IPS DF 4.7 (cell line): ENCODE results near the gene DCAF6.
"Not testable (repeated sequence)": the region's sequence is repeated elsewhere in the genome, so short reads cannot be mapped to it uniquely, and the experiment has no call there.

ENCODE experiments used
- DNase-seq: peaks from one replicate; pipeline ENCODE4 v3.0.0-alpha.2; 2013; ENCODE audit warnings: low spot score; ENCODE audit errors: extremely low read depth

The DCAF6 gene

GRCh38 chr1:167924102-167924501 lies 12.4 kb upstream of the DCAF6 start:
- no peak for DNase-seq

- DNase-seq: no peak
Observed at GRCh38 chr1:167924543-167925231, 11.8 kb upstream of the DCAF6 start.

GRCh38 chr1:167926486-167926997 lies 9.9 kb upstream of the DCAF6 start:
- no peak for DNase-seq

DNA sequence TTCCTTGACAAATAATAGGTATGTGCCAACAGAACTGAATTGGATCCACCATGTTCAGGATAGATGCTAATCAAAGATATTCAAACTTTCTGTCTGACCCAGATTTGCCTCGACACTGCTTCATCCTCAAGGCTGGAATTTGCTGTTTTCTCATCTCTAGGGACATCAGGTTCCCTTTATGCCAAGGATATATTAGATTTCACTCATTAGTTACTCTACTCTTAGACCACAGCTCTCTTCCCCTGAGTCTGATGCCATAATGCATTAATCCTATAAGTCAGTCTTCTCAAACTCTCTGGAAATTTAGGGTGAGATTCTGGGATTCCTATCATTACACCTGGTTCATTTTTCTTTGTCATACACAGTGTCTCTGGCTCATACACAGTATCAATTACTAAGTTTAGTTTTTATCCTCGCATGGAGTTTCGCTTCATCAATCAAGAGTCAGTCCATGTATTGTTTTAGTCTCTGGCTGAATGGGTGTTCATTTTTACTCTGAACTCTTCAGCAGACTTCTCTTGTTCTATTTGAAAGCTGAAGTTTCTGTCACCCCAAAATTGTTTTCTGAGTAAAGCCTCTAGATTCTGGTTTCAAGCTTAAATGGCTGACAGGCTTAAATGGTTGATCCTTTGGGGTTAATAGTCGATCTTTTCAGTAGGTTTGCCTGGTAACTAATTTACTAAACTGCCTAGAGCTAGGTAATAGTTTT lies 9.3 kb upstream of the DCAF6 start:
- no peak for DNase-seq

DNA sequence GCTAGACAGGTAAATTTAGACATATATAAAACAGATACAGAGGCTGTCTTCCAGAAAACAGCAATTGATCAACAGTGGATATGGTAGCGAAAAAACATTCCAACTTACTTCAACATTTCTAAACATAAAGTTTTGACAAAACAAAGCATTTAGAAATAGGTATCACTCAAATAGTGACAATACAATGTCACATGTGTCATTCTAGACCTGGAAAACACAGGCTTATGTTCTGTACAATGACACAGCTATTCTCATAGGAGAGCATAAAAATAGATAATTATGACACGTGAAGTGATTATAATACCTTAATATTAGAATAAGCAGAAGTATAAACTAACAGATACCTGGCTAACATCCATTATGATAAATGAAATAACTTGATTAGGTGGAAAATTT lies 8.0 kb upstream of the DCAF6 start:
- DNase-seq: no peak

DNA sequence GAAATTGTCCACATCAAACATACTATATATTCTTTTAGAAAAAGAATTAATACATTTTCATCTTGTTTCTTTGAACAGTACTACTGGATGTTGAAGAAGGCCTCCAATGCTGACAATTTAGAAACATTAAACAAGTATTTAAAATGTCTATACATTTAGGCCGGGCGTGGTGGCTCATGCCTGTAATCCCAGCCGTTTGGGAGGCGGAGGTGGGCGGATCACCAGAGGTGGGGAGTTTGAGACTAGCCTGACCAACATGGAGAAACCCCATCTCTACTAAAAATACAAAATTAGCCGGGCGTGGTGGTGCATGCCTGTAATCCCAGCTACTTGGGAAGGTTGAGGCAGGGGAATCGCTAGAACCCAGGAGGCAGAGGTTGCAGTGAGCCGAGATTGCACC lies 7.6 kb upstream of the DCAF6 start:
- not testable (repeated sequence) for DNase-seq

DNA sequence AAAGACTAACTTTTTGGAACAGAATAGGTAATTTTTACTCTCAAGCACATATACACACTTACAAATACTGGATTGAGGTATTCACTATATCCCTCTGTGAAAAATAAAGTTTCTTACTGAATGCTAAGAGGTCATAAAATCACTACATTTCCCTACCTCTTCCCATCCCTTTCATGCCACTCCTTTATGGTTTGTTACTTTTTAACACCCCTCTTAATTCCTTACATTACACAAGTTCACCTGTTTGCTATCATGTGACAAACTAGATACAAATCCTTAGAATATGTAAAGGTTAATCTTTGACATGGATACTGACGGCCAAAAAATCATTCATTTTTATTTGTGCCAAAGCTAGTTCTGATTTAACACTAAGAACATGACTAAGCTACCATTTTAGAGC lies 6.8 kb upstream of the DCAF6 start:
- no peak for DNase-seq

DNA sequence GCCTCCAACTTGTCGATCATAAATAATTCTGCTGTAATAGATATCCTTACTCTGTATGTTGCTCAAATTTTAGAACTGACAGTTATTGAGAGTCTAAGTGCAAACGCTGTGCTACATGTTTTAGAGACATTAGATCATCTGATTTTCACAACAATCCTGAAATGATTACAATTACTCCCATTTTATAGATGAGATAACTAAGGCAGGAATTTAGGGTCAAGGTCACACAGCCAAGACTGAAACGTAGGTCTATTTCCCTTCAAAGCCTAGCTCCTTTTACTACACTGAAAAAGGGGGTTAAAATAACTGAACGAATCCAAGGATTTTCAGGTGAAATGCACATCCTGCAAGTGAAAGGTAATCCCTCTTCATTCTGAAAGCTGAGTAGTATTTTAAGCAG lies 2.7 kb upstream of the DCAF6 start:
- no peak for DNase-seq

- no peak for DNase-seq
Observed at GRCh38 chr1:167934426-167935215, 1.9 kb upstream of the DCAF6 start.

DNA sequence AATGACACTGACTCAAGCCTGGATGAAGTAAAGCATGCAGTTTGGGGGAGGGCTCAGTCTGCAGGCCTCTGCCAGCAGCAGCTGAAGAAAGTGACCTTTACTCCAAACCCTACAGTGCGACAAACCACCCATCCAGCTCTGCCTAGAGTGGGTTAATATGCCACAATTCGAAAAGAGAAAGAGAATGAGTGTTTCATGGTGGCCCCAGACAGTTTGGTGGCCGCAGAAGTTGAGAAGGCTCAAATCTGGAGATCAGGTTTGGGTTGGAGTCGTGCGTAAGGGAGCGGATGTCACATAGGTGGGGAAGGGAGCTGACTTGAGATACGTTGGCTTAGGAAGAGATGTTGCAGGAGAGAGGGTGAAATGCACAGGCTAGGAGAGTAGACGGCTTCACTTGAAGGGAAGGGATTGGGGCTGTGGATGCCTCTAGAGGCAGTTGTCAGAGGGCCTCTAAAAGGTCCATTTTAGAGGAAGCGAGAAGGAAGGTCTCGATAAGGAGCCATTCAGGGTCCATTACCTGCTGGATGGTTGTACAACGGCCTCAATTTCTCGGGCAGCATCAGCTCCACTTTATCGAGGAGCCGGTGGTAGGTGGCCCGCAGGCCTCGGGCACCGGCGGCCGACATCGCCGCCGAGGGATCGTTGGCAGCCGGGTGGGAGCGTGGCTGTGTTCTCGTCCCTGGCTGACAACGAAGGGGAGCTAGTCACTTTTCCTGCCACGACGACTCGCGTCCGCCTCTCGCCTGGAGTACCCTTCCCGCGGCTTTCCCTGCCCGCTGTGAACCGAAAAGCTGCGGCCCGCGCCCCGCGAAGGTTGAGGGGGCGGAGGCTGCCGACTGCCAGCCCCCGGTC lies 1.0 kb upstream of the DCAF6 start:
- DNase-seq: no peak

DNA sequence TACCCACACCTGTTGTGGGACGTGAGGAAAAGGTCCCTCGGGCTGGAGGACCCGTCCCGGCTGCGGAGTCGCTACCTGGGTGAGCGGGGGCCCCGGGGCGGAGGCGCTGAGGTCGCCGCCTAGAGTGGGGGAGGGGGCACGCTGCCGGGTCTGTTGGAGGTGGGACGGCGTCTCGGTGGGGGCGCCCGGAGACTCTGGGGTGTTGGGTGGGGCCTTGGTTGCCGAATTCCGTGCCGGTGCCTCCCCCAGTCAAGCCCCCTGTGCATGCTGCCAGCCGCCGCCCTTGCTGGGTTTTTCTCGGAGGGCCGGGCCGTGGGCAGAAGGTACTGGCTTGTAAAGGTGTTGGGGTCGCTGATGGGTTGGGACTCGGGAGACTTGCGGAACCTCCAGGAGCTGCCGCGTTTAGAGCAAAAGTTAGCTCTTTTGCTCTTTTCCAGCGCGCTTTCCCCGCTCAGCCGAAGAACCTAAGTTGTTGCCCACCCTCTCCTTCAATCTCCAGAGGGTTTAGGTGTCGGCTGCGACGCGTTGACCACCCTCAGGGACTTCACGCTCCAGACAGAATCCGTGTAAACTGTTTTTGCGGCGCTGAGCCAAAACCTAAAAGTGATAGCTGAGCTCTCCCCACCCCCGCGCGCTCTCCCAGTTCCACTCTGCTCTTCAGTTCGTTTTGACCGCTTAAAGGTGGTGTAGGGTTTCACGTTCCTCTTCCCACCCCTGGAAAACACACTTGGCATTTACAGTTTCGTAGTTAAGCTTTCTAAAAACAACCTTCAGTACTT lies 636 bp downstream of the DCAF6 start, which contains the start of gene MPC2:
Gene MPC2, minus strand, starts transcription at position 143 of the 779 bp plus-strand sequence. CDS start 1,231 bp downstream, outside the sequence.
- no peak for DNase-seq

DNA sequence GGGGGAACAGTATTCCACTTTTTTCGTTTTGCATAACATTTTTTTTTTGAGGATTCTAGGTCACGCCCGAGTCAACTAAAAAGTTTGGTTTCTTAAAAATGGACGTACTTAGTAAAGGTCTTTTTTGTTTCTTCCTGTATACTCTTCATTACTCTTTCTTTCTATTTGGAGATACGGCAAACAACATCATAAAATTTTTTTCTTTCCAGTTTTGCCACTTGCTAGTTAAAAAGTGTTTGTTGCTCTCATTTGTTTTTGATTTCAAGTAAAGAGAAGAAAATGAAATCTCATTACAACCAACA lies 1.2 kb downstream of the DCAF6 start:
- no peak for DNase-seq

DNA sequence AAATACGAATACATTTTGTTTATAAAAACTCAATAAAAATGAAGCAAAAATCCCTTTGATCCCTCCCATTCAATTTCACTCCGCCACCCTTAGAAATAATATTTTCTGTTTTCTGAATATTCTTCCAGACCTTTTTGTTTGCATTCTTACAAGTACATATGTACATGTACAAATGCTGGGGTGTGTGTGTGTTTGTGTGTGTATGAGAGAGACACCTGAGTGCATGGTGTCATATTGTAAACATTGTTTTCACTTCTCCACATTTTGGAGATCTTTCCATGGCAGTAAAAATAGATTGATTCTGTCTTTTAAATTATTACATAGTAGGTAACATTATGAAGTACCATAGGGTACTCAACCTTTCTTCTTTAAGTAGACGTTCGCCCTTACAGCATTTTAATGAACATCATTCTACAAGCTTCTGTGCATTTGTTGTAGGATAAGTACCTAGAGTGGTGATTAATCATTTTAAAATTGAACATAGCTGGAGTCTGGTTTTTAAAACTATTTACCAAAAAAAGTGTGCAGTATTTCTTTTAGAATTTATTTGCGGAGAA lies 1.7 kb downstream of the DCAF6 start:
- no peak for DNase-seq

GRCh38 chr1:167940264-167940663 lies 3.8 kb downstream of the DCAF6 start:
- no peak for DNase-seq

- DNase-seq: no peak
Observed at GRCh38 chr1:167943541-167943940, 7.1 kb downstream of the DCAF6 start.

- DNase-seq: no peak
Observed at GRCh38 chr1:167947733-167948132, 11.2 kb downstream of the DCAF6 start.

DNA sequence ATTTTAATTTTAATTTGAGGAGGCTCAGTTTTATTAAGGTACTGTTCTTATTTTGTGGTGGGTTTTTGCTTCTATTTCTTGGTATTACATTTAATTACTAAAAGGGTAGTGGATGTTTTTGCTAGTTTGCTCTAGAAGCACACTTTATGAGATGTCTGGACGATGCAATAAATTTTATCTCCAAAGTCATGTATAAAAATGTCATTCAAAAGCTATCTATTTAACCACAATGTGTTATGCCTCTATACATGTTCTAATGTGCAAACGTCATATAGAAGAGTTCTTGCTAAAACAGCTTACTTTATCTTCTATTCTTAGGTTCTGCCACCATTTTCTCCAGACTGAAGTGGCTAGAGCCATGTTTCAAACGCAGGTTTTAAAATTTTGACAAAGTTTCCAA lies 13.3 kb downstream of the DCAF6 start:
- DNase-seq: no peak

GRCh38 chr1:167950569-167950968 lies 14.1 kb downstream of the DCAF6 start:
- no peak for DNase-seq

DNA sequence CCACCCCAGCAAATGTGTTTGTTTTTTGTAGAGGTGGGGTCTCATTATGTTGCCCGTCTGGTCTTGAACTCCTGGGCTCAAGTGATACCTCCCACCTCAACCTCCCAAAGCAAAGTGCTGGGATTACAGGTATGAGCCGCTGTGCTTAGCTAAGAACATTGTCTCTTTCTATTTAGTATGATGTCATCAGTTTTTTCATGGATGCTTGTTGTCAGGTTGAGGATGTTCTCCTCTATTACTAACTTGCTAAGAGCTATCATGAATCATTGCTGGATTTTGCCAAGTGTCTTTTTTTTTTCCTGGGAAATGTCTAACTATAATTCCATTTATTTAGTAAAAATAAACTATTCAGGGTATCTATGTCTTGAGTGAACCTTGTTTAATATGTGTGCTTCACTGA lies 19.4 kb downstream of the DCAF6 start:
- no peak for DNase-seq

DNA sequence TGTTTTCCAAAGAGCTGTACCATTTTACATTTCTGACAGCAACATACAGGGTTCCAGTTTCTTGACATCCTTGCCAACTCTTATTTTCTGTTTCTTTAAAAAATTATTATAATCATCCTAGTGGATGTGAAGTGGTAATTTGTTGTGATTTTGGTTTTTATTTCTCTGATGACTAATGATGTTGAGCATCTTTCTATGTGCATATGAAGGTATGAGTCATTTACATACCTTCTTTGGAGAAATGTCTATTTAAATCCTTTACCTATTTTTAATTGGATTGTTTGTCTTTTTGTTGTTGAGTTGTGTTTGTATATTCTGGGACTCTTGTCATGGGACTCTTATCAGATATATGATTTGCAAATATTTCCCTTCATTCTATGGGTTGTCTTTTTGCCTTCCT lies 21.2 kb downstream of the DCAF6 start:
- no peak for DNase-seq
